NCI-H774 (cell line): ENCODE measurements around the gene MPP4.

Experiments used
- DNase-seq: peaks from one replicate; lab custom pipeline; 2025; lab: John Stamatoyannopoulos, UW

MPP4 gene, protein sequence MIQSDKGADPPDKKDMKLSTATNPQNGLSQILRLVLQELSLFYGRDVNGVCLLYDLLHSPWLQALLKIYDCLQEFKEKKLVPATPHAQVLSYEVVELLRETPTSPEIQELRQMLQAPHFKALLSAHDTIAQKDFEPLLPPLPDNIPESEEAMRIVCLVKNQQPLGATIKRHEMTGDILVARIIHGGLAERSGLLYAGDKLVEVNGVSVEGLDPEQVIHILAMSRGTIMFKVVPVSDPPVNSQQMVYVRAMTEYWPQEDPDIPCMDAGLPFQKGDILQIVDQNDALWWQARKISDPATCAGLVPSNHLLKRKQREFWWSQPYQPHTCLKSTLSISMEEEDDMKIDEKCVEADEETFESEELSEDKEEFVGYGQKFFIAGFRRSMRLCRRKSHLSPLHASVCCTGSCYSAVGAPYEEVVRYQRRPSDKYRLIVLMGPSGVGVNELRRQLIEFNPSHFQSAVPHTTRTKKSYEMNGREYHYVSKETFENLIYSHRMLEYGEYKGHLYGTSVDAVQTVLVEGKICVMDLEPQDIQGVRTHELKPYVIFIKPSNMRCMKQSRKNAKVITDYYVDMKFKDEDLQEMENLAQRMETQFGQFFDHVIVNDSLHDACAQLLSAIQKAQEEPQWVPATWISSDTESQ

GRCh38 chr2:201698588-201699226 is at the start of gene MPP4:
Gene MPP4, minus strand, starts transcription at chr2:201698644. Its CDS starts 4,690 bp downstream, at chr2:201693954.
- no peak for DNase-seq

DNA sequence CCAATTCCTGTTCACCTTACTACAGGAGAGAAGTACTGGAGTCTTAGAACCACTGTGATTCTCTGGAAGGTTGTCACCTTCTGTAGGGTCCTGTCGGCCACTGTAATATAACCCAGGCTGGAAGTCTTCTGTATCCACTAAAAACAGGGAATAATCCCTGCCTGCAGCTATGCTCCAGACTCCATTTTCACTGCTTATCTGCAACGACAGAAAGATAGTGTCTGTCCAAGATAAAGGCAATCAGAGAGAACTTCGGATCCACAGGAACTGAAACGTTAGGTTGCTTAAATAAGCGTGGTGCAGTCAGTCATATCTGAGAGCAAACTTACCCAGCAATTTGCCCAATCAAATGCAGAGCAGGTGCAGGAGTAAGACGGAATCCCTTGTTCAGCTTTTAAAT is 48.1 kb upstream of the MPP4 start:
- no peak for DNase-seq

- no peak for DNase-seq
Observed at GRCh38 chr2:201735486-201735885, 37.0 kb upstream of the MPP4 start.

GRCh38 chr2:201734111-201734510 is 35.7 kb upstream of the MPP4 start:
- no peak for DNase-seq

GRCh38 chr2:201733544-201733943 is 35.1 kb upstream of the MPP4 start:
- DNase-seq = no peak

- DNase-seq = no peak
Observed at GRCh38 chr2:201730651-201731285, 32.3 kb upstream of the MPP4 start.

DNA sequence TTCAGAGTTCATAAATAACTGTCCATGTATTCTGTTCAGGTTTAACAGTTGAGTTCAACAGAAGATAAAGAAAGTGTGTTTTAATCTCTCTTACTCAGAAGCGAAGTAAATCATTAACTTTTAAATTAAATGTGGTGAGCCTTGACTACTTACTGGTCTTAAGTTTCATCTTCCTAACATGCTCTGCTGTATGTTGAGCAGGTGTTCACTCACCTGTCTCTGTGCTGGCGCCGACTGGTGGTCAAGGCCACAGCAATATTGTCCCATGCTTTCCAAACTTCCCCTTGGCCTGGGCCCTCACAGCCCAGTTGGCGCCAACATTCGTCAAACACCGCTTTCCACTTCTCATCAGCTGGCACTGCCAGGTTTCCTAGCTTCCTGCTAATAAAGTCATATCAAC is 17.0 kb upstream of the MPP4 start:
- DNase-seq = no peak

GRCh38 chr2:201712726-201713125 is 14.3 kb upstream of the MPP4 start:
- DNase-seq = no peak

- no peak for DNase-seq
Observed at GRCh38 chr2:201709747-201710146, 11.3 kb upstream of the MPP4 start.

GRCh38 chr2:201709049-201709448 is 10.6 kb upstream of the MPP4 start:
- DNase-seq = no peak

DNA sequence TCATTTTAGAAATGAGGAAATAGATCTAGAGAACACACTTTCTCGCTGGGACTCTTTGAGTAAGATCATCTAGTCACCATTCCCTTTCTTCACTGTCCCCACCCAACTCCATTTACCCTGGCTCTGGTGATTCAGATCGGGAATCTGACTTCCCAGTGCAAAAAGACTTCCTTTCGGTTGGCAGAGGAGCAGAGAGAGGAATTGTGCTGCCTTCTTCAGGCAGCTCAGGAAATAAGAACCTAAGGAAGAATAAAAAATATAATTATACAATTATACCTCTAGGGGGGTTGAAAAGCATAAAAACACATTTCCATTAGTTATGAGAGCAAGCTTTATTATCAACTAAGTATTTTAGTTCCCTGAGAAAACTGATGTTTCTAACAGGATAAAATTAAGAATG is 9.3 kb upstream of the MPP4 start:
- no peak for DNase-seq

GRCh38 chr2:201707142-201707541 is 8.7 kb upstream of the MPP4 start:
- DNase-seq = no peak

DNA sequence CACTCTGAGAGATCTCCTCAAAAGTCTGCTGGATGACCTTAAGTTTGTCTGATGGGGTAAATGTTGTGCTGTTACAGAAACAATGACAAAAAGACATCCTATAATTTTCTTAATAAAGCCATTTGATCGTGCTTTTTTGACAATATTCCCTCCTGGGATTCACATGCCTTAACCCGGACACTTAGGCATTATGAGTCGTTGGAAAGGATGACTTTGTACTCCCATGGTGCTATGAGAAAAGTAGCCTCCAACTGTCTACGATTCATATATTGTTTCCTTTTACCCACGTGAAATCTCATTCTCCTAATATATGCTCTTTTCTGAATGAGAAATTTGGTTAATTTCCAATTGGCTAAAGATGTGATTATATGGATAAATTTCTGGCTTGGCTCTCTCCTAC is 6.1 kb upstream of the MPP4 start:
- no peak for DNase-seq

GRCh38 chr2:201701646-201702045 is 3.2 kb upstream of the MPP4 start:
- DNase-seq = no peak

DNA sequence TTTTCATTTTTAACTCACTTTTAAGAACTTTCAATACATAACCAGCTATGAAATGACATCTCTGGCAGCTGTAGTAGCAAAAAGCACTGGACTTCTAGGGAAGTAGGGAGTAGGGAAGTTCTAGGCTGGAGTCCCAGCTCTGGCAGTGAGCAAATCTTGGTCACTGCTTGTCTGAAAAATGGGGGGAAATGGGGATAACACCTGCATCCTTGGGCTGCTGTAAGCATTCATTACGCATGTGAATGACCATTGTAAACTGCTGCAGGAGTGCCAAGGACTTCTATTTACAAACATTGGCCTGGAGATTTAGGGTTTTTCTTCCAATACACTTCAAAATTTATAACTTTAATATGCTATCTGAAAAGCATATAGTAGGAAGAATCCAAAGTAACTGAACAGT is 972 bp upstream of the MPP4 start:
- DNase-seq = no peak

DNA sequence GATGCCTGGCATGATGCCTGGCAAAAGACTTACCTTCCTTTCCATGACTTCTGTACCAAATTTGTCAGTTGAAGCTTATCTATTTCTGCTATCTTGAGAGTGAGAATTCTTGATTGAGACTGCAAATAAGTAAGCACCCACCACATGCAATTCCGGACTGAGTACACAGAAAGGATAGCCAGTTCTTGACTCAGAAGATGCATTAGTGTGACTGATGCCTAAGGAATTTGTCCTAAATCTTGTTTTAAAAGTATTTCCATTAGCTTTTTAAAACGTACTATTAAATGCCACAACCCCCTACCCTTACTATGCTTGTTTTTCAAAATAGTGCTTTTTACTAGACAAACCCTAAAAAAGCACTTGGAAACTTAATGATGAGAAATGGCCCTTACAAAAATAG is 545 bp downstream of the MPP4 start:
- no peak for DNase-seq

DNA sequence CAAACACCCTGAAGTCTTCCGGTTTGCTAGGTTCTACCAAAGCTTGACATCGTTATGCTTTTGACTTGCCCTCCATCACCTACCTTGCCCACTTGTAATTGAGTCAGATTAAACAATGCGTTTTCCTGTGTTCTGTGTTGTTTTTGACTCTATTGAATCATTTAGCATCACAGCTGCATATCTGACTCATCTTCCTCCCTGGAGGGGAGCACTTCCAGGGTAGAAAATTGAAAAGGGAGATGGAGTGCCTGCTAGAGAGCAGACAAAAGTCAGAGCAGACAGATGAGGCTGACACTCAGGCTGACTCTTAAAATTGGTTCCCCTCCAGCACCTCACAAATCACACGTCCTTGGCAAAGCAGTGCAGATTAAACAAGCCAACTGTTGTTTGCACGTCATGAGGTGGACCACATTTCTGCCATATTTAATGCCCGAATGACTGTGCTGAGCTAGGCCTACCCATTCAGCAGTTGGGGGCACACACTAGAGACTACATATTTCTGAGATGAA is 2.2 kb downstream of the MPP4 start:
- no peak for DNase-seq

GRCh38 chr2:201685156-201685555 is 13.3 kb downstream of the MPP4 start:
- no peak for DNase-seq

GRCh38 chr2:201680743-201681142 is 17.7 kb downstream of the MPP4 start:
- no peak for DNase-seq

- no peak for DNase-seq
Observed at GRCh38 chr2:201678401-201678800, 20.0 kb downstream of the MPP4 start.

- no peak for DNase-seq
Observed at GRCh38 chr2:201675454-201675853, 23.0 kb downstream of the MPP4 start.

- DNase-seq = no peak
Observed at GRCh38 chr2:201674794-201675193, 23.6 kb downstream of the MPP4 start.

DNA sequence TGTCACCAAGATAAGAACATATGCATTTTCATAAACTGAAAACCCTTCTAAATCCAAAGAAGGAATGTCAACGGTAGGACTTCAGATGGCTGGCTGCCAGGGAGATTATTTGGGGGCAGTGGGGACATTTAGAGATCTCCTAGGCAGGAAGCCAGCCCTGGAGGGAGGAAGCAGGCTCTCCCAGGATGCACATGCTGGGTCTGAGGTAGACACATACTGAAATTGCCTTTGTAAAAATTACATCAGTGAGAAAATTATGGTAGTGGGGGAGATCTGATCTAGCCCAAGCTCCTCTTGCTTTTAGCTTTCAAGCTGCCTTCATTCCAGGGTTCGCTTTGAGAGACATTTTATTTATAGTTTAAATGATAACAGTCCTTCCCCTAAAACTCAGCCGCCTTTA is 24.1 kb downstream of the MPP4 start:
- DNase-seq = no peak
